ENCODE results near the gene OR4C5. TPM values are rescaled to one million over a fixed set of nuclear protein-coding genes. Genes with fewer than 3 reads are reported as not detected.

The OR4C5 gene
- total and polyA plus RNA-seq, 2 of the 8 experiments (the other 6 are each of a cell fraction or from before 2014, with no cell fraction given) = not detected

DNA sequence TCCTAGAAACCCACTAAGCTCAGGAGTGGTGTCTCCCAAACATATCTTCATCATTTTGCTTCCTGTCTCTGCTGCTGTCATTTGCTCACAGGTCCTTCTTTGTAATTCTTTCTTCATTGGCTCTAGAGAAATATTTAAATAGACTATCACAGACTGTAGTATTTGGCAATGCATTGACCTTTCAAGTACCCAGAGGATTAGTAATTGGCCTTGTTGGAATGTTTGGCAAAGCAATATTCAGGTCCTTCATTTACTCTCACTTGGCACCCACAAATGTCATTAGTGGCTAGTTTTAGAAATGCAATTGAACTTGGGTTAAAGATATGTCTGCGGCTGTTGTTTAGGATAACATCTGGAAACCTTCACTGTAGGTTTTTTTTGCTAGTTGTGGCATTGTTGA lies 11.6 kb downstream of the OR4C5 start (continued):
- TF ChIP-seq TCF12 (IDR thresholded peaks at IDR 0.05; ENCODE audit: low read depth, low read length) = no peak
- no peak for TF ChIP-seq HDAC6 (IDR thresholded peaks at IDR 0.05; ENCODE audit: low read depth, low read length)
- TF ChIP-seq PHF8 (conservative IDR thresholded peaks at IDR 0.05; ENCODE audit: low read depth, low read length) = no peak
- no peak for TF ChIP-seq RBBP5 (IDR thresholded peaks at IDR 0.05; ENCODE audit: borderline replicate concordance, low read depth, low read length)
- no peak for TF ChIP-seq BRCA1 (IDR thresholded peaks at IDR 0.05; ENCODE audit: low read depth, low read length)
